Right hindlimb (tissue), 1 donor: ENCODE data around the gene LIPI.
"Not testable (repeated sequence)": the region's sequence is repeated elsewhere in the genome, so short reads cannot be mapped to it uniquely, and the experiment has no call there.

Experiments
- DNase-seq: peaks from one replicate; pipeline ENCODE4 v3.0.0-alpha.2; 2018

Gene LIPI

GRCh38 chr21:14115646-14116045, 95.1 kb downstream of the LIPI start:
- no peak for DNase-seq

- no peak for DNase-seq
These were observed 96.5 kb downstream of the LIPI start for GRCh38 chr21:14114251-14114650.

- not testable (repeated sequence) for DNase-seq
These were observed 106.2 kb downstream of the LIPI start for GRCh38 chr21:14104564-14104963.

GRCh38 chr21:14099570-14099969, 111.2 kb downstream of the LIPI start:
- no peak for DNase-seq

- DNase-seq, result no peak
These were observed 112.8 kb downstream of the LIPI start for GRCh38 chr21:14097881-14098499.

GRCh38 chr21:14096577-14096976, 114.2 kb downstream of the LIPI start:
- no peak for DNase-seq

GRCh38 chr21:14096172-14096571, 114.6 kb downstream of the LIPI start:
- no peak for DNase-seq

- DNase-seq, result no peak
These were observed 115.7 kb downstream of the LIPI start for GRCh38 chr21:14095056-14095455.

- no peak for DNase-seq
These were observed 117.8 kb downstream of the LIPI start for GRCh38 chr21:14092834-14093560.

- not testable (repeated sequence) for DNase-seq
These were observed 120.6 kb downstream of the LIPI start for GRCh38 chr21:14090184-14090583.

- no peak for DNase-seq
These were observed 122.4 kb downstream of the LIPI start for GRCh38 chr21:14088391-14088790.

GRCh38 chr21:14086553-14086952, 124.2 kb downstream of the LIPI start:
- DNase-seq, result no peak

- DNase-seq, result no peak
These were observed 126.1 kb downstream of the LIPI start for GRCh38 chr21:14084701-14085100.

GRCh38 chr21:14084068-14084501, 126.7 kb downstream of the LIPI start:
- DNase-seq, result no peak

- DNase-seq, result no peak
These were observed 130.0 kb downstream of the LIPI start for GRCh38 chr21:14080764-14081096.

- DNase-seq, result no peak
These were observed 130.6 kb downstream of the LIPI start for GRCh38 chr21:14080040-14080763.

GRCh38 chr21:14078746-14079375, 131.9 kb downstream of the LIPI start:
- DNase-seq, result no peak

- DNase-seq, result no peak
These were observed 134.5 kb downstream of the LIPI start for GRCh38 chr21:14076143-14076806.

- no peak for DNase-seq
These were observed 135.2 kb downstream of the LIPI start for GRCh38 chr21:14075346-14076142.

- DNase-seq, result no peak
These were observed 136.6 kb downstream of the LIPI start for GRCh38 chr21:14074177-14074576.

GRCh38 chr21:14073615-14074014, 137.1 kb downstream of the LIPI start:
- no peak for DNase-seq
